HG03565 (cell line): ENCODE results near the gene SPECC1L.

Experiments used
- ATAC-seq: cut with Tn5 transposase; IDR thresholded peaks from one replicate; pipeline ENCODE4 v1.9.1; 2021; ENCODE audit warnings: mild to moderate bottlenecking, moderate library complexity; ENCODE audit not compliant: unreplicated experiment

The SPECC1L gene

GRCh38 chr22:24463071-24463760, 192.6 kb downstream of the SPECC1L start:
- no peak for ATAC-seq

DNA sequence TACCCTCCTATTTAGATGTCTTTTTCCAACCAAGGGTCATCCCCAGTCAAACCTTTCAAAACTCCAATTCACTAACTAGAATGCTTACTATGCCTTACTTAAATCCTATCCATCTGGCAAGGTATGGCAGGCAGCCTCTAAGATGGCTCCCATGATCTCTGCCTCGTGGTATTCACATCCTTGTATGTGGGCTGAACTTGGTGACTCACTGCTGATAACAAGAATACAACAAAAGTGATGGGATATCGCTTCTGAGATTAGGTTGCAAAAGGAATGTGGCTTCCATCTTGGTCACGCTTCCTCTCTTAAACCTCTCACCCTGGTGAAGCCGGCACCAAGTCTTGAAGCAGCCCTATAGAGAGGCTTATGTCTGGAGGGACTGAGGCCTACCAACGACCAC, 194.9 kb downstream of the SPECC1L start:
- ATAC-seq, result no peak

DNA sequence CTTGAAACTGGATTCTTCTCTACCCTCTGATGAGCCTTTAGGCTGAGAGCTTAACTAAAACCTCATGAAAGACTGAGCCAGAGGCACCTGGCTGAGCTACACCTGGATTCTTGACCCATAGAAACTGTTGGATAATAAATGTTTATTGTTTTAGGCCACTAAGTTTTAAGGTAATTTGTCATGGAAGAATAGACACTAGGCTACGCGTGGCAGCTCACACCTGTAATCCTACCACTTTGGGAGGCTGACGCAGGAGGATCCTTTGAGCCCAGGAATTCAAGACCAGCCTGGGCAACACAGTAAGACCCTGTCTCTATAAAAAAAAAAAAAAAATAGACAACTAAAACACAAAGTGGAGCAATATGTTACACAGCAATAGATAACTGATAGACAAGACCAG, 195.3 kb downstream of the SPECC1L start:
- no peak for ATAC-seq

DNA sequence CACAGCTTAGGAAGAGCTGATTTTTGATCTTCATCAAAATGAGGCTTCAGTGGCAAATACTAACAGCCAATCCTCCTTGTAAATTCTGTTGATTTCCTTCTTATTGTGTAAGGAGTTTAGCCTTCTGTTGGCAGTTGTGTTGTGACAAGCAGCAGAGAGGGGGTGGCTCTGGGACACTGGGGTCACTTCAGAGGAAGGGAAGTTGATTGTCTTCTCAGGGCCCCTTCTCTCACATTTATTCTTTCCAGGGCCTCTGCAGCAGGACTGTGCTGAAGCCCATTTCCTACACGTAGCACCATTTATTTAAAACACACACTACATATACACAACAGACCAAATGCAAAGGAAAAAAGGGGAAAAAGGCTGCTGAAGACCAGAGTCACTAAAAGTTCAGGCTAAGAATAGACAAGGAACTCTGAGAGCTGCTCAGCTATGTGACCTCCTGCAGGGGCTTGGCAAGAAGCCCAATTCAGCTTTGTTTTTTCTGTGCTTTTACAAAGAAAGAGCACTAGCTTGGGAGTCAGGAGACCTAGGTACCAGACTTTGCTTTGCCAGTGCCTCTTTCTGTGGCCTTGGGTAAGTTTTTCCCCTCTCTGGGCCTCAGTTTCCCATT, 196.2 kb downstream of the SPECC1L start:
- ATAC-seq, result no peak

DNA sequence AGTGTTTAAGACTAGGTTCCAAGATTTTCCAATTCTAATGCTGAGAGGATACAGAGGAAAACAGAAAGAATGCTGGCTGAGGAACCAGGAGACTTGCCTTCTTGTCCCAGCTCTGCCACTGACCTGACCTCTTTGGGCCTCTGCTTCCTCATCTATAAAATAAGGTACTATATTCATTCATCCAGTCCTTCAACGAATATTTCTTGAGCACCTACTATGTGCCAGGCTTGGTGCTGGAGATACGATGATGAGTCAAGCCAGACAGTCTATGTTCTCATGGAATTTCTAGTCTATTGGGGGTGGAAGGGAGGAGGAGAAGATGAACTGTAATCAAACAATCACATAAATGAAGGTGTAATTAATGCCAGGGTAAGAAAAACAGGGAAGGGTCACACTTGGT, 196.7 kb downstream of the SPECC1L start:
- ATAC-seq, result no peak
